Measurements from ENCODE around the gene CENPU.
A peak's percentile ranks its signal among the peaks of the same experiment; 100 is the strongest.

Gene CENPU

GRCh38 chr4:184705692-184706091 lies 28.2 kb downstream of the CENPU start:
- no peak for DNase-seq (ENCODE audit: low read depth)

- DNase-seq (ENCODE audit: low read depth), result no peak
These were observed 31.8 kb downstream of the CENPU start for GRCh38 chr4:184702114-184702513.

GRCh38 chr4:184699941-184700340 lies 34.0 kb downstream of the CENPU start:
- DNase-seq (ENCODE audit: low read depth), result no peak

GRCh38 chr4:184697956-184698355 lies 35.9 kb downstream of the CENPU start:
- DNase-seq (ENCODE audit: low read depth), result no peak

DNA sequence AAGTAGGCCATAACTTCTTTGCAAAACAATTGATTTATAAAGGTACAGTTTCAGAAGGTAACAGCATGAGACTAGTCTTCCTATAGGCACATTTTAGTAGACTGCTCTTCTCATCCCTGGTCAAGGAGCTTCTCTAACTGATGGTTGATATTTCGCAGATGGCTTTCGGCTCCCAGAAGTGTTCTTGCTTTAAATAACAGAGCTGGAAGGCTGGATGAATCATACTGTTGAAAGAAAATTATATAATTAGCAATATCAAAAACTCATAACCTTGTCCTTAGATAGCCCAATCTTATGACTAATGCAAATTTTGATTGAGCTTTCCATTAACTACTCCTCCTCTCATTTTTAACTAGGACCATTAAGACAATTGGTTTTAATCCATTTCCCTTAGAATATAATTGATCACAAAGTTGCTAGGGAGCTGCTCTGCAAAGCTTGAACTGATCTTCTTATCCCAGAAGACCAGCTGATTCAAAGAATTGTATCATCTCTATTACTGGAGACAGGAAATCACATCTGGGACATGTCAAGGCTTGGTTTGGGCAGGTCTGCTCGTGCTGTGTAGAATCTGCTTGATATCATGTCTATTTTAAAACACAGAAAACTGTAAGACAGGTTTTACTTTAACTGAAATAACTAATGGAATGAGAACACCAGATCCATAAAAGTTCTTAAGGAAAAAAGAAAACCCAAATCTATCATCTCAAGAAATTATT lies 38.6 kb downstream of the CENPU start:
- no peak for DNase-seq (ENCODE audit: low read depth)

DNA sequence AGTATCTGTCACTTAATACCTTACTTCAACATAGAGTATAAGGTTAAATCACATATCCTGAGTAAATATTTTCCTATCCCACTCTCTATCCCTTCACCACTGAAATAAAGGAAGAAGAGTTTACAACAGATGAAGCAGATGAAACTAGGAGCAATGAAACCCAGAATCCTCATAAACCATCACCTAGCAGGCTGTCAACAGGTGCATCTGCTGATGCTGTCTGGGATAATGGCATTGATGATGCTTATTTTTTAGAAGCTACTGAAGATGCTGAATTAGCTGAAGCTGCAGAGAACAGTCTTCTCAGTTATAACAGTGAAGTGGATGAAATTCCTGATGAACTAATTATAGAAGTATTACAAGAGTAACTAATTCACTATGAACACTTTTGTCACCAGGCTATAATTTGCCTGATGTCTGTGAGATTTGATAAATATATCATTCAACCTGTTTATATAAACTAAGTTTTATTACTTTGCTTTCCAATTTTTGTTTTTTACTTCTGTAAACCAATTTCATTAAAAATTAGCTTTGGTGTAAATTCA lies 39.4 kb downstream of the CENPU start:
- no peak for DNase-seq (ENCODE audit: low read depth)

DNA sequence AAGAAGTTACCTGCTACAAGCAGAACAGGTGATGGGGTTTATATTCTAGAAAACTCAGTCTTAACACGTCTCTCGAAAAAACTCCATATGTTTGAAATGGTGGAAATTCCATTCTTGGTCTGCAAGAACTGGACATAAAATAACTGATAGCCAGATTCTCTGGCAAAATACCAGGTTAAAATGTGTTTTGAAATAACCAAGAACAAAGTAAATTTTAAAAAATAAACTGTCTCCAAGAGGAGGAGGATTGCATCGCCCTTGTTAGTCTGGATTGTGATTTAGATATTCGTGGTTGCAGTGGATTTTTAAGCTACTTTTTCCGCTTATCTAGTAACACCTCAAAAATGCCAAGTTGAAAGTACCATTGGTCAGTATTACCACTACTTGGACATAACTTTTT lies 40.8 kb downstream of the CENPU start:
- DNase-seq (ENCODE audit: low read depth), result peak; percentile 38

GRCh38 chr4:184689681-184690080 lies 44.2 kb downstream of the CENPU start:
- DNase-seq (ENCODE audit: low read depth), result no peak

GRCh38 chr4:184688447-184688846 lies 45.4 kb downstream of the CENPU start:
- DNase-seq (ENCODE audit: low read depth), result peak; percentile 42

- DNase-seq (ENCODE audit: low read depth), result no peak
These were observed 45.9 kb downstream of the CENPU start for GRCh38 chr4:184688005-184688404.

DNA sequence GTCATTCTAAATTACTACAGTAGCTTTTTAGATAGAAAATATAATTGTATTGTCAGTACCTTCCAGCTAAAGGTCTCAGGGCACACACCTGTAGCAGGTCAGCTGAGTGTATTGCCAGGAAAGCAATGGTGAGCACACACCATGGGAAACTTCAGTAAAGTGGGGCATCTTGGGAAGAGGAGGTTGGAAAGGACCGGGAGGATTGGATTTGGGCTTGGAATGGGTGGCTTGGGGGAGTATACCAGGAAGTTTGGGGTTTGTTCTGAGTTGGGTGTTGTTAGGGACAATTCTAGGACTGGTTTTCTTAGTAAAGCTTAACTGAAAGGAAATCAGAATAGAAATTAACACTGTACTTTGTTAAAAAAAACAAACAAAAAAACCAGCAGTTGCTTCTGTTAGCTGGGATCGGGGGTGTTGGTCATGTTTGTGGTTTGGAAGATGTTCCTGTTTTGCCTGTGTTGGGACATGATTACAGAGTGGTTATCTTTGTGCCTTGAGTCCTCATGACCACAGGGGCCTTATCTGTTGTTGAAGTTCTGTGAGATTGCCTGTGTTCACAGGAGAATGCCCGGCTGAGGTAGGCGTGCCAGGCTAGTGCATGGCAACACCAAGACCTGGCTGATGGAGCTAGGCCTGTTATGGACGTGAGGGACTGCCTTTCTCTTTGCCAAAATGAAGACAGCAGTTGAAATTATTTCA lies 49.3 kb downstream of the CENPU start:
- no peak for DNase-seq (ENCODE audit: low read depth)

- no peak for DNase-seq (ENCODE audit: low read depth)
These were observed 52.0 kb downstream of the CENPU start for GRCh38 chr4:184681916-184682315.

DNA sequence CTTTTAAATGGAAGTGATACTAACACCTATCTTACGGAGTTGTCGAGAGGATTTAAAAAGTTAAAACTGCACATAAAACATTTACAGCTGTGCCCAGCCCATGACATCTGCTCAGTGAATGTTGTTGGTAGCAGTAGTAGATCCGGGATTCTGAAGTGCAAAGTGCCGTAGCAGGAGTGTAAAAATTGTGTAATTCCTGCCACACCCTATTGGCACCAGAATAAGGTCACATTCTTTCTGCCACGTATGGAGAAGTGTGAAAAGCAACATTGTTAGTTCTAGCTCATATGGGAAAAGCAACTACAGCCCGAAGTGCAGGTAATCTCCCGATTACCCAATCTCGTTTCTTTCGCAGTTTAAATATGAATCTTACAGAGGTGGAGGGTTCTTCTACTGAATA lies 53.2 kb downstream of the CENPU start:
- no peak for DNase-seq (ENCODE audit: low read depth)

- DNase-seq (ENCODE audit: low read depth), result no peak
These were observed 57.9 kb downstream of the CENPU start for GRCh38 chr4:184675821-184676492.

DNA sequence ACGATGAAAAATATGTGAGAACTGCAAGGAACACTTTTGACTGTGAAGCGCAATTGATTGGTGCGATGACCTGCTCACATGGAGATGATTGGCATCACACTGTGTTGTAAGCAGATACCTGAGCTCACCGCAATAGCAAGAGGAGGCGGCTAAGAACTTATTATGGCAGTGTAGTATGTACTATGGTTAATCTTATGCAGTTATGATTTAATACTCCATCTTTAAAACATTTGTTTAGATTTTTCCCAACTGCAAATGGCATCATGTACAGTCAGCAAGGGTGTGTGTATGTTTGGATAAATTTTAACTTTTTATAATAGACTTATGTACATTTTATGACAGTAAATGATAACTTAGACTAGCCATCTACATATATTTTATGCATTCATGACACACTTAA lies 58.9 kb downstream of the CENPU start:
- DNase-seq (ENCODE audit: low read depth), result no peak

- no peak for DNase-seq (ENCODE audit: low read depth)
These were observed 59.9 kb downstream of the CENPU start for GRCh38 chr4:184674011-184674410.

DNA sequence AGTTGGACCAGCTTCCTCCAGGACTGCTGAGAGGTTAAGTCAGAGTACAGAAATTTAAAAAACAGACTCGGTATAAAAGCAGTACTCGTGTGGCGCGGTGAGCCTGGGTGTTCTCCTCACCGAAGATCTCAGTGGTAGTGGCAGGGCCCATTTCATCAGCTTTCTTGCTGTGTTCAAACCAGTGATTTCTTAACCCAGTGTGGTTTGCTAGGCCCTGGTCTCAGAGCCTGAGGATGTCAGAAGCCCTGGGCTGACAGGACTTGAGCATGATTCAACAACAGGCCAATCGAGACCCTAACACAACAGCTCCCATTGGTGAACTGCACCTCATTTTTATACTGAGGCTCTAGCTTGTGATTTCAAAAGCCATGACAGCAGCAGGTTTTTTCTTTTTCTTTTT lies 61.2 kb downstream of the CENPU start:
- DNase-seq (ENCODE audit: low read depth), result no peak

DNA sequence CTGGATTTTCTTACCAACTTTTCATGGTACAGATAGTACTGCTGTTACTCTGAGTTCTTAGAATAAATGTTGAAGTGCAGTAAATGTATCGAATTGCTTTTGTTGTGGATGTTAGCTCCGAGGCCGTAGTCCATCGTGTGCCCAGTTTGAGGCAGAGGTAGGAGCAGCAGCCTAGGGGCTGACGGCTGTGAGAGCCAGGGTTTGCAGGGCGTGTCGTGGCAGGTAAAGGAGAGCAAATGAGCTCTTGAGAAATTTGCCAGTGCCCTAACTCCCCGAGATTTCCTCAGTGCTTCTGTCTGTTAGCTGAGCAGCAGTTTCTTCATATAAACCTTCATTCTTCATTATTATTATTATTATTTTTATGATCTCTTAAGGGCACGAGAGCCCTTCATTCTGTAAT lies 62.8 kb downstream of the CENPU start:
- no peak for DNase-seq (ENCODE audit: low read depth)

GRCh38 chr4:184669251-184669650 lies 64.6 kb downstream of the CENPU start:
- no peak for DNase-seq (ENCODE audit: low read depth)

- no peak for DNase-seq (ENCODE audit: low read depth)
These were observed 65.3 kb downstream of the CENPU start for GRCh38 chr4:184668511-184669114.

DNA sequence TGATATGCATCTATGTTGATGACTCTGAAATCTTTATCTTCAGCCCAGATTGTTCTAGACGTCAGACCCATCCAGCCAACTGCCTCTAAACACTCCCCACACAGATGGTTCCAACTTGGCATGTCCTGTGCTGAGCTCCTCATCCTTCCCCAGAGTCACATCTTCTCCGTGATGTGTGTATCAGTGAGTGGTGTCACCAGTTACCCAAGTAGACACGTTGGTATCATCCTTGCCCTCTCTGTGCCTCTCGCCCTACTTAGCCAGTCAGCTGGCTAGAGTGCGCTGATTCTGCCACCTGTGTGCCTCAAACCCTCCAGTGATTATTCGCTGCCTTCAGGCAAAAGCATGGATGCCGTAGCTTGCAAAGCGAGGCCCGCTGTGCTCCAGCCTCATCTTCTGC lies 65.8 kb downstream of the CENPU start:
- DNase-seq (ENCODE audit: low read depth), result no peak

DNA sequence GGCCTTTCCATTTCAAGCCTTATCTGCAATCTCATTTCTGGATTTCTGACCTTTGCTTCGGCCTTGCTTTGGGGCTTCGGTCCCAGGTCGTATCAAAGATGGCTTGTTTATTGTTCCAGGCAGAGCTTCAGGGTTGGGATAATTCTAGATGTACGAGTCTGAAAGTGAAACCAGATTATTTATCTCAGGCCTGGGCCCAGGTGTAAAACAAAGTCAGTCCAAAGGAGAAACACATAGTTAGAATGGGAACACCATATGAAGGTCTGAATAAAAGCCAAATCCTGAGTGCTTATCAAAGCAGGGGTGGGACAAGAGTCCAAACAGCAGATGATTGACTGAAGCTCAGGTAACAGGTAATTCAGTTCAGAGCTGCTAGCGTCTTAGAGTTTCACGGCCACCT lies 67.2 kb downstream of the CENPU start:
- DNase-seq (ENCODE audit: low read depth), result no peak

Data from fibroblast of the conjunctiva (primary cell).